Astrocyte of the hippocampus (primary cell): ENCODE measurements around the gene OGFR.

Source experiments
- DNase-seq: peaks from one replicate; pipeline ENCODE4 v3.0.0; 2011; ENCODE audit warnings: low read depth, low spot score

The OGFR gene

DNA sequence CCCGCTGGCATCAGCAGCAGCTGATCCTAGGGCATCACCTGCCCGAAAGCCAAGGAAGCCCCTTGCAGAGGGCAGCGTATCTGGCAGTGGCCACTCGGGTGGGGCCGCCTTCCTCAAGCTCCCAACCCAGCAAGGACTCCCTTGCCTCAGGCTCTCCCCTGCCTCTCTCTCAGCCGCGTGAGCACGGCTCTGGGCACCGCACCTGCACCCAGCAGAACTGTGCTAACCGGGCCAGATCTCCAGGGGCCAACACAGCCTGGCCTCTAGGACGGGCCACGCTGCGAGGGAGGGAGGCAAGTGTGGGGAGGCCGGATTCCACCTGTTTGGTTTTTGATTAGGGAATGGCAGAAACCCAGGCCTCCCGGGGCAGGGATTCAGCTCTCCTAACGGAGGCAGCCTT is 20.1 kb upstream of the OGFR start:
- no peak for DNase-seq

DNA sequence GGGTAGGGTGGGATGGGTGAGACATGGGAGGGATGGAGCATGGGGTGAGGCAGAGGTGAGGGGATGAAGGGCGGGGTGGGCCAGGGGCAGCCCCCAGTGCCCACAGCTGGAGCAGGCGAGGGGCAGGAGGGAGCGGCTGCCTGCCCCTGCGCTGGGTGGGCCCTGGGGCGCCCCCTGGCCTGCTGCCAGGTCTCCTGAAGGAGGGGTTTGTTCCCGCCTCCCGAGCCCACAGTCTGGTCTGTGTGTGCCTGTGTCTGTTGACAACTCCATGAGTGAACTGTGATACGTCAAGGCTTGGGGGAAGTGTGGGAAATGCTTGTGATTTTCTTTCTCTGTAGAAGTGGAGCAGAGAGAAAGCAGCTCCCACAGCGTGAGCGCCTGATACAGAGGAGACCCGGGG is 19.2 kb upstream of the OGFR start:
- DNase-seq = no peak

DNA sequence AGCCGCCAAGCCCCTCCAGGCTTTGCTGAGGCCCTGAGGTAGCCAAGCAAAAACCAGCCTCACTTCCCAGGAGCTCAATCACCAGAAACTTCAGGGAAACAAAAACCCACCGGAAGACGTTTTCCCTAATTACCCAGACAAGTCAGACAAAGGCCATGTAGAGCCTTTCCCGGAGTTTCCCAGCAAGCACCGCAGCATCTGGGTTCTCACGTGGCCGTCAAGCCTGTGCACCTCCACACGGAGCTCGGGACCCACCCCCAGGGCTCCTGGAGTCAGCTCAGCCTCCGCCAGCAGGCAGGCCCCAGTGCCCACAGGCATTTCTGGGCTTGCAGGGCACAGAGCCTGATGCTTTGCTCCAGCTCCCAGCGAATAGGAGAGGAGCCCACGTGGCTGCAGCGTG is 18.5 kb upstream of the OGFR start:
- DNase-seq = peak; percentile 35

DNA sequence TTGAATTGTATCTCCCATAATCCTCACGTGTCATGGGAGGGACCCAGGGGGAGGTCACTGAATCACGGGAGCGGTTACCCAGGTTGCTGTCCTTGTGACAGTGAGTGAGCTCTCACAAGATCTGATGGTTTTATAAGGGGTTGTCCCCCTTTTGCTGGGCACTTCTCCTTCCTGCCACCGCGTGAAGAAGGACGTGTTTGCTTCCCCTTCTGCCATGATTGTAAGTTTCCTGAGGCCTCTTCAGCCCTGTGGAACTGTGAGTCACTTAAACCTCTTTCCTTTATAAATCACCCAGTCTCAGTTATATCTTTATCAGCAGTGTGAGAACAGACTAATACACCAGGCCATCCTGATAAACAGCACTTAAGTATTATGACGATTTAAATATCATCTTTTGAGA is 17.3 kb upstream of the OGFR start:
- DNase-seq = no peak

DNA sequence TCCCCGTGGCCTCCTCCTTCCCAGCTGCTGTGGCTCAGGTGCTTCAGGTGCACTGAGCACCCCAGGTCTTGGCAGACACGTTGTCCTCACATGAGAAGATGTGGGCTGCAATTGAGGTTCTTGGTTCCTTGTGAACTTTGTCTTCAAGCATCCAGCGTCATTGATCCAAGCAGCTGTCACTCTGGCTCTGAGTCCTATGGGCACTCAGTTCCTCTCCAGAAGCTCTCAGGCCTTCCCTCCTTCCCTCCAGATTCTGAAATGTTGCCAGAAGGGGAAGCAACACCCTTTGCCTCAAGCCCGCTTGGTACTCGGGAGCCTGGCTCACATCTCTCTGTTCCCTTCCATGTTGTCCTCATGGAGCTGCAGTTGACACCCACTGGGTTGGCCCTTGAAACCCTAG is 16.8 kb upstream of the OGFR start:
- DNase-seq = no peak

DNA sequence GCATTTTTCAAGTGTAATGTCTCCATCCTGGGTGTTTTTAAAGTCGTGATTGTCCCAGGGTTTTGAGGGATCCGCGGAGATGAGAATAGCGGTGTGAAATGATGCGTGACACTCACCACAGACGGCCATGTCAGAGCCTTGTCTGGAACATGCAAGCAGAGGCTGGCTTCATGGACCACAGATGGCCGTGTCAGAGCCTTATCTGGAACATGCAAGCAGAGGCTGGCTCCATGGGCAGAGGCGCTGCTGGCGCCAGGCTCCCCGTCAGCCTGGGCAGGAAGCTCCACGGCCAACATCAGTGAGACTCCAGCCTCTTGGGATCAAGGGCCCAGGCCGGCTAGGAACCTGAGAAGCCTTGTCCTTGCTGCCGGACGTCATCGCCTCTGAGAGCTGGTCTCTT is 16.0 kb upstream of the OGFR start:
- no peak for DNase-seq

DNA sequence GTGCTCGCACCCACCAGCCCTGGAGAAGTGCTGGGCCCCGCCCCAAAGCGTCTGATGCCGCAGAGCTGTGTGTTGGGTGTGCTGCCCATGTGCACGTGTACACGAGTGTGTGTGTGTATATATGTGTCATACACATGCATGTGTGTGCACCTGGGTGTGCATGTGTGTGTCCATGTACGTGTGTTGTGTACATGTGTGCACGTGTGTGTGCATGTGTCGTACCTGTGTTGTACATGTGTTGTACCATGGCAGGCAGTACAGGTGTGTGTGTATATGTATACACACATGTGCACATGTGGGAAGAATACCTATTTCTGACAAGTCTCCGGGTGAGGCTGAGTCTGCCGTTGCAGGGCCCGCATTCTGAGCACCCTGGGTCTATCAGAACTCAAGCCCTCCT is 14.6 kb upstream of the OGFR start:
- DNase-seq = no peak

DNA sequence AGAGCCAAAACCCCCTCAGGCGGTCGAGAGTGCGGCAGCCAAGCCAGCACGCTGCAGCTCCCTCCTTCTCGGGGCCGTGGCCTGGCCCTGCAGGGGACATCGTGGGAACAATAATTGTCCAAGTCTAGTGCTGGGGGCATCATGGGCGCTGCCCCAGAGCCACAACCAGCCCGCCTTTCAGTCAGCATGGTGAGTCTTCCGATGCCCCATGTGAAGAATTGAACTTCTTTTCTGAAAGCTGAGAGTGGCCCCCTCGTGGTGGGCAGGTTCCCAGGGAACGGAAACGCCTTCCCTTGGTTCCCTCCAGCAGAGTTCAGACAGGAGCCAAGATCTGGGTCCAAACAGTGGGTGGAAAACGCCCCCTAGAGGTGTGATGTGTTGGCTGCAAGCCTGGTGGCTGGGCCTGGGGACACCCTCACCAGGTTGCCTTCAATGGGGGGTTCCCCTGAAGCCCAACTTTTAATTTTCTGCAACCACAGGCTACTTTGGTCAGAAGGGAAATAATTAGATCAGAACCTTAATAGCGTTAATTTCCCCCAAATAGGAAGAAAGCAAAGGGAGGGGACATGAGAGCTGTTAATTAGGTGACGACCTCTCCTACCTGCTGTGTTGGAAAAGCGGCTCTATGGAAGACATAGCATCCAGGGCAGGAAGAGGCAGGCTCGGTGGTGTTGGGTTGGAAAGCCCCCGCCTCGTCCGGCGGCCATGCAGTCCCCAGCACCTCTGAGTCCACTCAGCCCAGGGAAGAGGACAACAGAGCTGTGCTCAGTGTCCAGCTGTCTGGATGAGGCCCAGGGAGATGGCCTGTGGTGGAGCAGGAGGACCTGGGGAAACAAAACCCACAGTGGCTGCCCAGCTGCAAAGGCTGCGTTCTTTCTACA is 13.1 kb upstream of the OGFR start:
- DNase-seq = peak; percentile 93

DNA sequence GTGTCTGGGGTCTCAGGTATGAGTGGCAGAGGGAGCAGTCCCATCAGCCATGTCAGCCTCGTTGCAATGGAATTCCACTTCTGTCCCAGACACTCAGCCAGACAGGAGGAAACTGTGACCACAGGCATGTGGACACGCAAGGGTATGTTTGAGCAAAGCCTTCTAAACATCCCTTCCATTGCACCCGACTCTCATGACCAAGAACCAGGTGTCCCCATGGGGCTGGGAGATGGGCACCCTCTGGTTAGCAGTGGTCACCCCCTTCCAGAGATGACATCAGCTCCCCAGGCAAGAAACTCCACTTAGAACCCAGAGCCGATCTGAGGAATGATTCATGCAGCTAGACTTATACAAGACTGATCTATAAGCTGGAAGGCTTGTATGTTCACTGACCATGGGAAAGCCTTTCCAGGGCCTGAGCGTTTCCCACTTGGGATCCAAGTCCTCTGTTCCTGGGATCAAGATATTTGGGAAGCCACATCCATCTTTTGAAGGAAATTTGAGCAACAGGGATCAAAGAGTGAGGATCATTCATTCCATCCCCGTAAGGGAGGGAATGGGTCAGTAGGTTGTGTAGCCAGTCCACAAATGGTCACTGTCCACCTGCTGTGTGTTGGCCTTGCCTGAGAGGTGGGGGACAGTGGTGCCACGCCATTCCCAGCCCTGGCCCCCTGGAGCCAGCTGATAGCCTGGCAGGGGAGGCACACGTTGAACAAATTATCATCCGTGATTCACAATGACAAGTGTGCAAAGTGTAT is 12.3 kb upstream of the OGFR start:
- peak; percentile 73 for DNase-seq

DNA sequence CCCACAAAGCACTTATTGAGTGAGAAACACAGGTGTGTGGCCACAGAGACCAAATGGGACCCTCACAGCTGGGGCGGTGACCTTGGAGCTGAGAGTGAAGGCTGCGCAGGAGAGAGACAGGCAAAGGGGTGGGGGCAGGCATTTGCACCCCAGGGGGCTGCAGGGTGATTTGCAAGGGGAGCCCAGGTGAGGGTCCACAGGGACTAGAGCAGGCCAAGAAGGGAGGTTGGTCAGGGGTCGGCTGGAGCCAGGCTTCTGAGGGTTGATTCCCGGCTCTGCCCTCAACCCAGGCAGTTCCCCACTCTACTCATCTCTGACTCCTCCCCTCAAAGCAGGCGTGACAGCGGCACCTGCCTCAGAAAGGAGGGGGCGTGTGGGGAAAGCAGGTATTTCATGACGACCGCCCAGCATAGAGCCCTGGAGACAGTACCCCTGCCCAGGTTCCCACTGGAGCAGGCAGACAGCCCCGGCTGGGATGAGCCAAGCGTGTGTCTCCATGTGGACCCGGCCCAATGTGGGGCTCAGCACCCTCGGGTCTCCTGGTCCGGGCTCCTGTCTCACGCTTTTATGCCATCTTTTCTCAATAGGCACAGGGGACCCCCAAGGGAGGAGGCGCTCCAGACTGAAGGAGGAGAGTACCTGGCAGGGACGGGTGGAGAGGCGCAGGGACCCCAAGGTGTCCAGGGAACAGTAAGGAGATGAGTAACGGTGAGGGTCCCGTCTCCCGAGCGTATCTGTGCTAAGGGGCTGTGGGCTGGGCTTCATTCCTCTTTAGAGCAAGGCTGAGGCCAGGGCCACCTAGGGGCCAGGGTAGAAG is 11.5 kb upstream of the OGFR start:
- no peak for DNase-seq

DNA sequence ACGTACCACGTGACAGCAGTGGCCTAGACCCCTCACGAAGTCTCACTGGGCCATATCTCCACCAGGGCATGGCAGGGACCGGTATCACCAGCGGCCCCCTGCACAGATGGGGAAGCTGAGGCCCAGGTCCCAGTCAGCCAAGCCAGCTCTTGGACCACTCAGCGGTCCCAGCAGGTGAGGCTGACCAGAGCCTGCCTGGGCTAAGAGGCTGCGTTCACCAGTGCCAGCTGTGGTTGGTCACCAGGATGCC is 11.0 kb upstream of the OGFR start:
- no peak for DNase-seq

DNA sequence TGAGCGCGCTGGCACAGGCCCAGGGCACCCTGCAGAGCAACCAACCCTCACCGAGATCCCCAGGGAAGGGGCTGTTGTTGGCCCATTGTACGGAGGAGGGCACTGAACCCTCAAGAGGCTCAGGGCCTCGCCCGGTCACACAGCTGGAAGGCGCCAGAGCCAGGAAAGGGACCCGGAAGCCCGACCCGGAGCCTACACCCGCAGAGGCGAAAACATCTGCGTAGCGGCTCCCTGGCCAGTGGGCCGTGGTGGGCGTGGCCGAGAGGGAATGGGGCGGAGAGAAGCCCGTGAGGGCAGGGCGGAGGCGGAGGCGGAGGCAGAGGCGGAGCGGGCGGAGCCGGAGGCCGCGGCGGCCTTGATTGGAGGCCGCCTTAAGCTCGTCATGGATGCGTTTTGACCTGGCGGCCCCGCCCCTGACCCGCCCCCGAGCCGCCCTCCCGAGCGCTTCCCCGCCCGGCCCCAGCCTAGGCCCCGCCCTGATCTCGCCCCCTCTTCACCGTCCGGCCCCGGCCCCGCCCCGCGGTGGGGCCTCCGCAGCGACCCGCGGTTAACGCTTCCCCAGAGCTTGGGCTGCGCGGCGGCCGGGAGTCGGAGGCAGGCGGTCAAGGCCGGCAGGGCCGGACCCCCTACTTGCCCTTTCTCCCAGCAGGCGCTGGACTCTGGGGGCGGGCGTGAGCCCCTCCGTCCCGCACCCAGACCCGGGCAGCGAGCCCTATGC is 10.5 kb upstream of the OGFR start:
- DNase-seq = peak; percentile 98

DNA sequence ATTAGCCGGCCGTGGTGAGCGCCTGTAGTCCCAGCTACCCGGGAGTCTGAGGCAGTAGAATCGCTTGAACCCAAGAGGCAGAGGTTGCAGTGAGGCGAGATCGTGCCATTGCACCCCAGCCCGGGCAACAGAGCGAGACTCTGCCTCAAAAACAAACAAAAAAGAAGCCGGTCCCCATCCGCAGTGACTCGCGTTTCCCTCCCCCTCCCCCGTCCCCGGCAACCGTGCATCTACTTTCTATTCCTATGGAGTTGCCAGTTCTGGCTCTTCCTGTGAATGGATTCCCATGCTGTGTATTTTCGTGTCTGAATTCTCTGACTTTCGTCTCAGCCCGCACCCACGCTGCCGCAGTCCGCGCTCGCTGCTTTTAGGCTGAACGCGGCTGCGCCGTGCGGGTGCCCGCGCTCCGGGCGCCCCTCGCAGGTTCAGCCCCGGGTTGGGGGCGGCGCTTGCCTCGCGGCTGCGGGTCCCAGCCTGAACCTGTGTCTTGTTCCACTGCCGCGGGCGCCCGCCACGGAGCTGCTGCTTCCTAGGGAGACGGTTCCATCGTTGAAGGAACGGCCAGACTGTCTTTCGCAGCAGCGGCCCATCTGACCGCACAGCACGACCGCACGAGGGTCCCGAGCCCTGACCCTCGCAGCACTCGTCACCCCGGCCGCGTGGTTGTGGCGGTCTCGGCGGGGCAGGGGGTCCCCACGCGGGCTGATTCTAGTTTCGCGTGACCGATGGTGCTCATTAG is 9.4 kb upstream of the OGFR start:
- peak; percentile 65 for DNase-seq

DNA sequence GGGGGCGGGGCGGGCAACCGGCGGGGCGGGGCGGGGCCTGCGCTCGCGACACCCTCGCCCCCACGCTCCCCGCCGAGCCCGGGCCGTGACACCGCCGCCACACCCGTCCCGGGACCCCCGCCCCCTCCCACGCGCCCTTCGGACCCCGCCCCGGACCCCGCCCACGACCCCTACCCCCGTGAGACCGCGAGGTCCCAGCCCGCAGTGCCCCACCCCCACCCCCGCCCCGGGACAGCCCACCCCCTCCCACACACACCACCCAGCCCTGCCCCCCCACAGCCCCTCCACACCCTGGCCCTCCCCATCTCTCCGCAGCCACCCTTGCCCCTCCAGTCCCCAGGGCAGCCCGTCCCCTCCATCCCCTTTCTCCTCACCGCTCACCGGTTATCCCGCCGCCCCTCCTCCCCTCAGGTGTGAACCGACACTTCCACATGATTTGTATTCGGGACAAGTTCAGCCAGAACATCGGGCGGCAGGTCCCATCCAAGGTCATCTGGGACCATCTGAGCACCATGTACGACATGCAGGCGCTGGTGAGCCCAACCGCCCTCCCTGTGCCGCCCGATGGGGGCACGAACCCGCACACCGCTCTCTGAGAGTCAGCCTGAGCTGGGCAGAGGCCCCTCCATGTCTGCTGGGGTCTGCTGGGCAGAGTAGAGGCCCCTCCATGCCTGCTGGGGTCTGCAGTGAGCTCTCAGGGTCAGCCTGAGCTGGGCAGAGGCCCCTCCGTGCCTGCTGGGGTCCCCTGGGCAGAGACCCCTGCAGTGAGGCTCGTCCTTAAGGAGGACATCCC is 7.7 kb upstream of the OGFR start:
- no peak for DNase-seq

DNA sequence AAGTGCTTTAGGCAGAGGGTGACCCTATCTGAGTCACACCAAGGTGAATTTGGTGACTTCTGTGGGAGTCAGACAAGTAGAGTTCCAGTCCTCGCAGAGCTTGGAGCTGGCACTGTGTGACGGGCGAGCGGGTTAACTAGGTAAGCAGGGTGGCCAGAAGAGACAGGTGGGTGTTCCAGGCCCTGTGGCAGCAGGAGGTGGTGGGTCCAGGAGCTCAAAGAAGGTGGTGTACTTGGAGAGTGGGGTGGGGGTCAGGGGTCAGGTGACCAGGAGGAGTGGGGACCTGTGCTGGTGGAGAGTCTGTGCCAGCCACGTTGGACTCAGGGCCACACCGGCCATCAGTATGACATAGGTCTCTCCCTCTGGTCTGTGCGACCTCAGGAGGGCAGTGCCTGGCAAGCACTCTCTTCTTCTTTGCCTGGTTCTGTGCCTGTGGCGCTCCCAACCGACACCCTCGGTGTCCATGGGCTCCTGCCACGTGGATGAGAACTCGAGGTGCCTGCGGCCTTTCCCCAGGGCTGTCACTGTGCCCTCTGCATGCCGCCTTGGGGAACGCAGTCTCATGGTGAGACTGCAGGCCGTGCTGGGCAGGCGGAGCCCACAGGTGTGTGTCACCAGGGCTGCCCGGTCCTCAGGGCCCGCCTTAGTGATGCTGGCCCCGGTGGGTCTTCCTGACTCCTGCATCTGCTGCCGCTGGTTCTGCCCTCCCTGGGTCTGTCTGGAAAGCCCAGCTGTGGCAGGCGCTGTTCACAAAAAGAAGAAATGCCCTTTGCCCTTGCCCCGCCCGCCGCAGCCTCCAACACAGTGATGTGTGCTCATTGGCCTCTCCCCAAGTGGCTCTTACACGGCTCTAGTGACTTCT is 6.7 kb upstream of the OGFR start:
- DNase-seq = no peak

DNA sequence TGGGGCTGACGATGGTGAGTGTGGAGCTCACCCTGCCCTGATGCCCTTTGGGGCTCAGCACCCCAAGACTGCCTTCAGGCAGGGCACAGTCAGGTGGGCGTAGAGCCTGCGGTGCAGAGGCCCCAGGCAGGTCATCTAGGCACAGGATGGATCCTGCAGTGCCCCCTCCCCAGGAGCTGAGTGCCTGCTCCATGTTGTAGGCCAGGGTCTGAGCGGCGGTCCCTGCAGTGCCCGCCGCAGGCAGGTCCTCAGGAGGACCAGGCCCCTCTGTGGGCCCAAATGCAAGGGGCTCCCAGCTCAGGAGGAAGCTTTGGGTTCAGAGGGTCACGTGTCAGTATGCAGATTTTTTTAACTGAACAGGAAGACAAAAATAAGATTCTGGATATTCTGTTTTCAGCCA is 5.6 kb upstream of the OGFR start:
- DNase-seq = no peak

DNA sequence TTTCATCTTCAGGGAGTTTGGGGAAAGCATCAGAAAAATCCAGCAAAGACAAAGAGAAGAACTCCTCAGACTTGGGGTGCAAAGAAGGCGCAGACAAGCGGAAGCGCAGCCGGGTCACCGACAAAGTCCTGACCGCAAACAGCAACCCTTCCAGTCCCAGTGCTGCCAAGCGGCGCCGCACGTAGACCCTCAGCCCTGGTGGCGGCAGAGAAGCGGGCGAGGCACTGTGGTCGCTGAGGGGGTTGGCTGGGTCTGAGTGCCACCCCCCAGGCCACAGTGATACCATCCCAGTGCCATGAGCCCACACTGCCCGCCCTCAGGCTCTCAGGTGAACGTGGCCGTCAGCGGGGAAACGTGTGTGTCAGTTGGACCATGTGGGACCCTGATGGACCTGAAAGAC is 5.2 kb upstream of the OGFR start:
- no peak for DNase-seq

DNA sequence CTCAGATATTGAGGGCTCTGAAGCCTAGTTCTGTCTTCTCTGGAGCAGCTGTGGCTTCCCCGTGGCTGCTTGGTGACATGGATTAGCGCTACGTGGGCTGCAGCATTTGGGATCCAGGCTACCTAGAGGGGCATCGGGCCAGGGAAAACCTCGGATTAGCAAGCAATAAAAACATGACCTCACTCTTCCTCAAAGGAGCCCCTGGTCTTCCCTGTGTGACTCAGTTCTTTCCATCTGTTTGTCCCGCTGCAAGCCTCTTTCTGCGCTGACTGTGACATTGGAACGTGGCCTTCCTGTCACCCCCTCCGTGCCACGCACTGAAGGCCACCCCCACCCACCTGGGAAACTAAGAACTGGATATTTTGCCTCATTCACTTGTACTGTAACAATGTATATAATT is 4.8 kb upstream of the OGFR start:
- peak; percentile 26 for DNase-seq
